ENCODE data around the gene DLK1.

- TF ChIP-seq CTCF (optimal IDR thresholded peaks at IDR 0.05 in 1 of 3, IDR thresholded peaks at IDR 0.05 in 1 of 3, conservative IDR thresholded peaks at IDR 0.05 in 1 of 3; ENCODE audit: extremely low read depth in 1 of 3, insufficient read depth in 2 of 3, low read length in 3 of 3) (no peak), EZH2 (IDR thresholded peaks at IDR 0.05; ENCODE audit: low read length) (no peak)
Measured at GRCh38 chr14:100683578-100683977, 43.1 kb upstream of the DLK1 start.
